CD4-positive, alpha-beta T cell treated with Interleukin-10 for 1 hour (primary cell): ENCODE data around the gene LRP1B.

Experiments used
- DNase-seq: peaks from one replicate; pipeline ENCODE4 v3.0.0-alpha.2; 2020

Gene LRP1B

GRCh38 chr2:141381946-141382345, 748.9 kb downstream of the LRP1B start:
- DNase-seq: no peak

GRCh38 chr2:141380008-141380979, 750.5 kb downstream of the LRP1B start:
- DNase-seq: no peak

GRCh38 chr2:141364821-141365220, 766.0 kb downstream of the LRP1B start:
- no peak for DNase-seq

- DNase-seq: no peak
Observed at GRCh38 chr2:141362311-141362710, 768.5 kb downstream of the LRP1B start.

- no peak for DNase-seq
Observed at GRCh38 chr2:141348481-141348880, 782.3 kb downstream of the LRP1B start.

- DNase-seq: no peak
Observed at GRCh38 chr2:141341444-141341843, 789.4 kb downstream of the LRP1B start.

- no peak for DNase-seq
Observed at GRCh38 chr2:141331127-141331526, 799.7 kb downstream of the LRP1B start.

- no peak for DNase-seq
Observed at GRCh38 chr2:141329964-141330363, 800.9 kb downstream of the LRP1B start.

- no peak for DNase-seq
Observed at GRCh38 chr2:141323571-141323970, 807.2 kb downstream of the LRP1B start.

GRCh38 chr2:141317986-141318385, 812.8 kb downstream of the LRP1B start:
- DNase-seq: no peak

- DNase-seq: no peak
Observed at GRCh38 chr2:141316606-141317005, 814.2 kb downstream of the LRP1B start.

GRCh38 chr2:141316103-141316502, 814.7 kb downstream of the LRP1B start:
- DNase-seq: no peak

- no peak for DNase-seq
Observed at GRCh38 chr2:141313972-141314371, 816.8 kb downstream of the LRP1B start.

- no peak for DNase-seq
Observed at GRCh38 chr2:141311430-141311829, 819.4 kb downstream of the LRP1B start.

GRCh38 chr2:141306368-141306767, 824.4 kb downstream of the LRP1B start:
- no peak for DNase-seq

- DNase-seq: no peak
Observed at GRCh38 chr2:141301551-141301950, 829.3 kb downstream of the LRP1B start.

GRCh38 chr2:141280037-141280436, 850.8 kb downstream of the LRP1B start:
- DNase-seq: no peak

GRCh38 chr2:141271346-141271745, 859.5 kb downstream of the LRP1B start:
- no peak for DNase-seq

- no peak for DNase-seq
Observed at GRCh38 chr2:141264848-141265247, 866.0 kb downstream of the LRP1B start.

- no peak for DNase-seq
Observed at GRCh38 chr2:141260911-141261310, 869.9 kb downstream of the LRP1B start.

GRCh38 chr2:141259683-141260082, 871.1 kb downstream of the LRP1B start:
- DNase-seq: no peak

GRCh38 chr2:141242008-141242407, 888.8 kb downstream of the LRP1B start:
- no peak for DNase-seq

- DNase-seq: no peak
Observed at GRCh38 chr2:141226560-141226959, 904.3 kb downstream of the LRP1B start.

GRCh38 chr2:141207036-141207385, 923.8 kb downstream of the LRP1B start:
- DNase-seq: no peak

GRCh38 chr2:141201016-141201565, 929.7 kb downstream of the LRP1B start:
- no peak for DNase-seq
